Frontal cortex (tissue), 4 donors: ENCODE measurements around the gene STAP1. TPM values are rescaled to one million over a fixed set of nuclear protein-coding genes. Genes with fewer than 3 reads are reported as not detected.
"Not testable (repeated sequence)": the region's sequence is repeated elsewhere in the genome, so short reads cannot be mapped to it uniquely, and the experiment has no call there.

Source experiments
- DNase-seq, 2 donors: peaks; one replicate each; pipeline ENCODE4 v3.0.0; 2012; ENCODE audit warnings: low spot score in 2 of 2
- FAIRE-seq: peaks from 2 replicates; lab custom pipeline; 2012; peaks lifted over from hg19 to GRCh38; lab: Jason Lieb, UNC
- total RNA-seq: library from RNA; depleted of rRNA; stranded (reverse); fragments of >200 nt; gene quantifications from one replicate; pipeline ENCODE4 v1.2.3, GENCODE V29; 2014
- donor health status: control.
- donor health status: control.
- donor health status: control.

The STAP1 gene
- not detected for total RNA-seq

GRCh38 chr4:67558493-67558892 is at the start of gene STAP1:
Gene STAP1, plus strand, starts transcription at chr4:67558727. Its CDS starts 83 bp downstream, at chr4:67558810.
- DNase-seq: no peak
- FAIRE-seq: no peak

- FAIRE-seq (no peak), DNase-seq (no peak)
Measured at GRCh38 chr4:67512501-67512900, 46.0 kb upstream of the STAP1 start.

- FAIRE-seq: no peak
- no peak for DNase-seq
Measured at GRCh38 chr4:67520141-67520540, 38.4 kb upstream of the STAP1 start.

GRCh38 chr4:67521506-67521905 is 37.0 kb upstream of the STAP1 start:
- no peak for FAIRE-seq
- no peak for DNase-seq

GRCh38 chr4:67522230-67522629 is 36.3 kb upstream of the STAP1 start:
- FAIRE-seq (no peak), DNase-seq (no peak)

GRCh38 chr4:67522851-67523671 is 35.5 kb upstream of the STAP1 start:
- FAIRE-seq: no peak

GRCh38 chr4:67524140-67524539 is 34.4 kb upstream of the STAP1 start:
- not testable (repeated sequence) for FAIRE-seq, DNase-seq

More at GRCh38 chr4:67522851-67523671, 35.5 kb upstream of the STAP1 start:
- DNase-seq: no peak

GRCh38 chr4:67531379-67531962 is 27.1 kb upstream of the STAP1 start:
- DNase-seq (no peak), FAIRE-seq (no peak)

GRCh38 chr4:67532397-67532796 is 26.1 kb upstream of the STAP1 start:
- DNase-seq, FAIRE-seq: not testable (repeated sequence)

- no peak for FAIRE-seq
Measured at GRCh38 chr4:67533112-67533511, 25.4 kb upstream of the STAP1 start.

GRCh38 chr4:67535280-67535840 is 23.2 kb upstream of the STAP1 start:
- FAIRE-seq: no peak
- DNase-seq: no peak

More at GRCh38 chr4:67533112-67533511, 25.4 kb upstream of the STAP1 start:
- DNase-seq: no peak

- FAIRE-seq: no peak
- no peak for DNase-seq
Measured at GRCh38 chr4:67539830-67540229, 18.7 kb upstream of the STAP1 start.

- no peak for DNase-seq
- no peak for FAIRE-seq
Measured at GRCh38 chr4:67542076-67542475, 16.5 kb upstream of the STAP1 start.

- peak; percentile 60 to 80 for DNase-seq
- FAIRE-seq: no peak
Measured at GRCh38 chr4:67545199-67546003, 13.1 kb upstream of the STAP1 start, which contains the start of gene CENPC. Gene CENPC, minus strand, starts transcription at chr4:67545503. Its CDS starts 148 bp downstream, at chr4:67545355.

- DNase-seq: no peak
- FAIRE-seq: no peak
Measured at GRCh38 chr4:67546004-67546356, 12.5 kb upstream of the STAP1 start.

GRCh38 chr4:67546971-67547370 is 11.6 kb upstream of the STAP1 start:
- FAIRE-seq (no peak), DNase-seq (no peak)

- FAIRE-seq: no peak
- no peak for DNase-seq
Measured at GRCh38 chr4:67549123-67549522, 9.4 kb upstream of the STAP1 start.

- FAIRE-seq (no peak), DNase-seq (no peak)
Measured at GRCh38 chr4:67550451-67550850, 8.1 kb upstream of the STAP1 start.

- DNase-seq (no peak), FAIRE-seq (no peak)
Measured at GRCh38 chr4:67550857-67551256, 7.7 kb upstream of the STAP1 start.

GRCh38 chr4:67552146-67552792 is 6.3 kb upstream of the STAP1 start:
- not testable (repeated sequence) for DNase-seq, FAIRE-seq
